Measurements from ENCODE around the gene TMEM178B. TPM values are rescaled to one million over a fixed set of nuclear protein-coding genes. Genes with fewer than 3 reads are reported as not detected.

The TMEM178B gene
- total and polyA plus RNA-seq, 8 donors: 0.42 to 3.0 (median 2.1) TPM

DNA sequence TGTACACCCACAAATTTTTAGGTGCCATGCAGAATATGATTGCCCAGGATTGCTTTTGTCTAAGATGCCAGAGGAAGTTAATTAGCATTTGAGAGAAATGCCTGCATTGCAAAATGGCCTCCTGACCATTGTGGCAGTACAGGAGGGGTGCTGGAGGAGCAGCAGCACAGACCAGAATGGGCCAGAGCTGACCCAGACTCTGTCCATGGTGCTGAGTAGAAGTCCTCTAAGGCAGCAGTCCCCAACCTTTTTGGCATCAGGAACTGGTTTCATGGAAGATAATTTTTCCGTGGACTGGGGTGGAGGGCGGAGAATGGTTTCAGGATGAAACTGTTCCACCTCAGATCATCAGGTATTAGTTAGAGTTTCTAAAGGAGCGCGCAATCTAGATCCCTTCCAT, 259.6 kb downstream of the TMEM178B start:
- H3K9me3 ChIP-seq: no peaks in the 10 kb centered on the region
- no peaks in the 10 kb centered on the region for H3K27me3 ChIP-seq
- ATAC-seq (no peak), DNase-seq (no peak), FAIRE-seq (no peak)
- no peaks in the 10 kb centered on the region for H3K4me1 ChIP-seq
- 77 to 81% methylated on average over 4 of the region's 4 CpGs for WGBS, 2 donors
- H3K27ac ChIP-seq: no peak overlapping the region
- intact Hi-C loops (cut with DNase I): no loop called here
- H3K36me3 ChIP-seq: no peaks in the 10 kb centered on the region
- H3K4me3 ChIP-seq: no peak overlapping the region
- TF ChIP-seq, protein P1, sequence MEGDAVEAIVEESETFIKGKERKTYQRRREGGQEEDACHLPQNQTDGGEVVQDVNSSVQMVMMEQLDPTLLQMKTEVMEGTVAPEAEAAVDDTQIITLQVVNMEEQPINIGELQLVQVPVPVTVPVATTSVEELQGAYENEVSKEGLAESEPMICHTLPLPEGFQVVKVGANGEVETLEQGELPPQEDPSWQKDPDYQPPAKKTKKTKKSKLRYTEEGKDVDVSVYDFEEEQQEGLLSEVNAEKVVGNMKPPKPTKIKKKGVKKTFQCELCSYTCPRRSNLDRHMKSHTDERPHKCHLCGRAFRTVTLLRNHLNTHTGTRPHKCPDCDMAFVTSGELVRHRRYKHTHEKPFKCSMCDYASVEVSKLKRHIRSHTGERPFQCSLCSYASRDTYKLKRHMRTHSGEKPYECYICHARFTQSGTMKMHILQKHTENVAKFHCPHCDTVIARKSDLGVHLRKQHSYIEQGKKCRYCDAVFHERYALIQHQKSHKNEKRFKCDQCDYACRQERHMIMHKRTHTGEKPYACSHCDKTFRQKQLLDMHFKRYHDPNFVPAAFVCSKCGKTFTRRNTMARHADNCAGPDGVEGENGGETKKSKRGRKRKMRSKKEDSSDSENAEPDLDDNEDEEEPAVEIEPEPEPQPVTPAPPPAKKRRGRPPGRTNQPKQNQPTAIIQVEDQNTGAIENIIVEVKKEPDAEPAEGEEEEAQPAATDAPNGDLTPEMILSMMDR (IDR thresholded peaks at IDR 0.05): no peak

DNA sequence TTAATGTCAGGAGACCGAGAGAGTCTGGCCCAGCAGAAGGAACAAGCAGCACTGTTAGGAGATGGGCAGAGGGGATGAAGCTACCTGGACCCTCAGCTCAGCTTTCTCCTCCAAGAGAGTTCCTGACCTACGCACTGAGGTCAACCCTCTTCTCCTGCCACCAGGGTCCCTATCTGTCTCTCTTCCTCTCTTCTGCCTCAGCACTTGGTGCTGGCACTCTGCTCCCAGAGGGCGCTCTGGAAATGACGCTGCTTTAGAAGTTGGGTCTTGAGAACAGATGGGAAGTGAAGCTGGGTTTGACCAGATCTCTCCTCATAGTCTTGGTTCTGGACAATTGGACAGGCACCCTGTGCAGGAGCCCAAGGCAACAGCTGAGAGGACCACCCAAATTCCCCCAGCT, 261.3 kb downstream of the TMEM178B start:
- H3K4me1 ChIP-seq: no peaks in the 10 kb centered on the region
- 84 to 94% methylated on average over 4 of the region's 4 CpGs for WGBS, 2 donors
- H3K27ac ChIP-seq: no peak overlapping the region
- FAIRE-seq: no peak
- ATAC-seq: no peak
- DNase-seq: no peak
- H3K36me3 ChIP-seq: no peaks in the 10 kb centered on the region
- no peaks in the 10 kb centered on the region for H3K9me3 ChIP-seq
- H3K4me3 ChIP-seq: no peak overlapping the region
- intact Hi-C loops (cut with DNase I): no loop called here
- TF ChIP-seq, protein P1 (IDR thresholded peaks at IDR 0.05): no peak
- H3K27me3 ChIP-seq: no peaks in the 10 kb centered on the region

DNA sequence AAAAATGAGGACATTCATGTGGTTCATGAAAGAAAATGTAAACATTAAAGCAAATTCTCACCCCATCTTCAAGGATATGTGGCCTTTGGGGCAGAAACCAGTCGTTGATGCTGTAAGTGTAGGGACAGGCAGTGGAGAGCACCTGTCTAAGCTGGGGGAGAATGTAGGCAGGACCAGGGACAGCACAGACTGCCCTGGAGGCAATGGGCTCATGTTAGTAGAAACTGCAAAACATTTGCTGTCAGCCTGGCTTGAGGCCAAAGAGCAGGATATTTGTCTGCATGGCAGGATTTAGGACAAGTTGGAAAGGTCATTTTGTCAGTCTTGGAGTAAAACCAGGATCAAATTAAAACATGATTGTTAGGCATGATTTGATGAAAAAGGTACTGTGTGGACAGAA, 265.7 kb downstream of the TMEM178B start:
- no peak for ATAC-seq
- no peak for DNase-seq
- TF ChIP-seq, protein P1 (IDR thresholded peaks at IDR 0.05): no peak
- 50 to 55% methylated on average over 1 of the region's 1 CpG for WGBS, 2 donors
- no peaks in the 10 kb centered on the region for H3K9me3 ChIP-seq
- FAIRE-seq: no peak
- H3K4me1 ChIP-seq: no peaks in the 10 kb centered on the region
- H3K27me3 ChIP-seq: no peaks in the 10 kb centered on the region
- H3K36me3 ChIP-seq: no peaks in the 10 kb centered on the region
- intact Hi-C loops (cut with DNase I): no loop called here
- H3K27ac ChIP-seq: no peak overlapping the region
- no peak overlapping the region for H3K4me3 ChIP-seq

DNA sequence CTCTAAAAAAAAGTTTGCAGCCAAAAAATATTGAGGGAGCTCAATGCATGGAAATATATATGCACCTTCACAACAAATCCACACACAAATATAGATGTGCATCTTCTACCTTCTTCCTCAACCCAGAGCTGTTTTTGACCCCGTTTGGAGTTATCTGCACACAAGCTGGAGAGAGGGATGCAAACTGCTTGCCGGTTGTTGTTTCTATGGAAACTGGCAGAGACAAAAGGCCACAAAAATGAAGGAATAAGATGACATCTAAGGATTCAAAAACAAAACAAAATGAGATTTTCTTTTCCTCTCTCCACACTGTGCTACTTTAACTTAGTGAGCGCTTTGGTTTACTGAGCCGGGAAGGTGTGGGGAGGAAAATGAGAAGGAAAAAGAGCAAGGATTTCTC, 267.1 kb downstream of the TMEM178B start:
- FAIRE-seq (no peak), DNase-seq (no peak), ATAC-seq (no peak)
- TF ChIP-seq, protein P1 (IDR thresholded peaks at IDR 0.05): no peak
- Histone ChIP-seq H3K9me3 (no peaks in the 10 kb centered on the region), H3K4me3 (no peak overlapping the region), H3K4me1 (no peaks in the 10 kb centered on the region), H3K36me3 (no peaks in the 10 kb centered on the region), H3K27me3 (no peaks in the 10 kb centered on the region), H3K27ac (no peak overlapping the region)
- 61 to 64% methylated on average over 4 of the region's 4 CpGs for WGBS, 2 donors
- intact Hi-C loops (cut with DNase I): no loop called here

DNA sequence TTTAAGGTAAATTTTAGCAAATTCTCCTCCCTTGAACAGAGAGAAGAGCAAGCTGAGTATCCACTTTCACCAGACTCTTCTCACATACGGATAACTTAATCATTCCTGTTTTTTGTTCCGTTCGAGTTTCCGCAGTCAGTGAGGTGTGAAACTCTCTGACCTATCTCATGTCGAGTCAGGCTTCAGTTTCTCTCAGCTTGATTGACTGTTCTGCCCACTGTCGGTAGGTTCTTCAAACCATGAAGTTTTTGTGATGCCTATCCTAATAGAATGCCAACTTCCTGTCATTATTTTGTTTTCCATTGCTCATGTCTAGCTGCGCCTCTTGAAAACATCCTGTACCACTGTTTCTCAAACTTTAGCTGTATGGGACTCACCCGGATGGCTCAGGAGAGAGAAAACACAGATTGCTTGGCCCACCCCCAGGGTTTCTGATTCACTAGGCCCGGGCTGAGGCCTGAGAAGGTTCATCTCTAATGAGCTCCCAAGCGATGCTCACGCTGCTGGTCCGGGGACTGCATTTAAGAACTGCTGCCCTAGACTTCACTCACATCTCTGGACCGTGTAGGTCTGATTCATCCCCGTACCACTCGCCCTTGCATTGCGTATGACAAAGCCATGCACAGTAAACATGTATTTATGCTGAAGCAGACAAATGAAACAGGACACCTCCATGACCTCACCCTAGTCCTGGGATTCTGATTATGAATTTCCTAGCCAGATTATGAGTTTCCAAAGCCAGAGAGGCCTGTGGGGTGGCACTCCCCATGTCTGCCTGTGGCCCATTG, 269.0 kb downstream of the TMEM178B start:
- Histone ChIP-seq H3K27me3 (no peaks in the 10 kb centered on the region), H3K27ac (no peak overlapping the region), H3K36me3 (no peaks in the 10 kb centered on the region), H3K4me3 (no peak overlapping the region), H3K4me1 (no peaks in the 10 kb centered on the region), H3K9me3 (no peaks in the 10 kb centered on the region)
- intact Hi-C loops (cut with DNase I): no loop called here
- ATAC-seq: no peak
- no peak for FAIRE-seq
- no peak for DNase-seq
- WGBS, 2 donors: 86 to 88% methylated on average over 16 of the region's 16 CpGs
- TF ChIP-seq, protein P1 (IDR thresholded peaks at IDR 0.05): no peak
